Skeletal muscle satellite cell (primary cell): ENCODE data around the gene RNF186. TPM values are rescaled to one million over a fixed set of nuclear protein-coding genes. Genes with fewer than 3 reads are reported as not detected.

ENCODE experiments used
- H3K27me3 ChIP-seq: 2 replicates; pipeline ENCODE4 v1.7.0; 2013; ENCODE audit warnings: low read length; ENCODE audit not compliant: control insufficient read depth, insufficient read depth
- H3K36me3 ChIP-seq: 2 replicates; pipeline ENCODE4 v1.7.0; 2013; ENCODE audit warnings: mild to moderate bottlenecking, control low read depth, low read length; ENCODE audit not compliant: insufficient read depth
- H3K4me1 ChIP-seq: 2 replicates; pipeline ENCODE4 v1.7.0; 2013; ENCODE audit warnings: low read length; ENCODE audit not compliant: control insufficient read depth, insufficient read depth
- H3K4me2 ChIP-seq: 2 replicates; pipeline ENCODE4 v1.7.0; 2013; ENCODE audit warnings: mild to moderate bottlenecking, low read length
- H3K4me3 ChIP-seq: 2 replicates; pipeline ENCODE4 v1.7.0; 2013; ENCODE audit warnings: low read length
- H3K9ac ChIP-seq: 2 replicates; pipeline ENCODE4 v1.7.0; 2013; ENCODE audit warnings: mild to moderate bottlenecking, low read depth, low read length, moderate library complexity
- H3K9me3 ChIP-seq: replicated peaks from 2 replicates; pipeline ENCODE4 v1.7.0; 2013; ENCODE audit warnings: mild to moderate bottlenecking, control low read depth, low read length
- total RNA-seq: library from RNA; depleted of rRNA; stranded (reverse); fragments of >200 nt; gene quantifications from 2 replicates; pipeline ENCODE4 v1.2.3, GENCODE V29; 2012; rRNA removed

RNF186 gene, protein sequence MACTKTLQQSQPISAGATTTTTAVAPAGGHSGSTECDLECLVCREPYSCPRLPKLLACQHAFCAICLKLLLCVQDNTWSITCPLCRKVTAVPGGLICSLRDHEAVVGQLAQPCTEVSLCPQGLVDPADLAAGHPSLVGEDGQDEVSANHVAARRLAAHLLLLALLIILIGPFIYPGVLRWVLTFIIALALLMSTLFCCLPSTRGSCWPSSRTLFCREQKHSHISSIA
- total RNA-seq = not detected in 2 replicates

DNA sequence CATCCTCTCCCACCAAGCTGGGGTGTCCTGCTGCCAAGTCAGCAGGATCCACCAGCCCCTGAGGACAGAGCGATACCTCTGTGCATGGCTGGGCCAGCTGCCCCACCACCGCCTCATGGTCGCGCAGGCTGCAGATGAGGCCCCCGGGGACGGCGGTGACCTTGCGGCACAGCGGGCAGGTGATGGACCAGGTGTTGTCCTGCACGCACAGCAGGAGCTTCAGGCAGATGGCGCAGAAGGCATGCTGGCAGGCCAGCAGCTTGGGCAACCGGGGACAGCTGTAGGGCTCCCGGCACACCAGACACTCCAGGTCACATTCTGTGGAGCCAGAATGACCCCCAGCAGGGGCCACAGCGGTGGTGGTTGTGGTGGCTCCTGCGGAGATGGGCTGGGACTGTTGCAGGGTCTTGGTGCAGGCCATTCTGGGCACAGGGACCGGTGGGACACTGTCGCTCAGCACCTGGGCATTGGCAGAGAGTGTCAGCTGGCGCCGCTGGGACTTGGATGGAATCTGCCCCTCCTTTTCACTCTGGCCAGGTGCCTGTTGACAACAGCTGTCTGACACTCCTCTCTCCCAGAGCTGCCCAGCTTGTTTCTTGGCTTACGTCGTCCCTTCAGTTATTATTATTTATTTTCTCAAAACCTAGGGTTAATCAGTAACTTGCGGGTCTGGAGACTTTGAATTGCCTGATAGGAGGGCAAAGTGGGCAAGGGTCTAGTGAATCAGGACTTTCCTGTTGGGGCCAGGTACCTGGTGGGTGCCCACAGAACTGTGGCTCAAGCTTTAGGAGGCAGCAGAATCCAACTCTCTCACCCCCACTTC lies at the start of gene RNF186:
Gene RNF186, minus strand, starts transcription at position 603 of the 823 bp plus-strand sequence. Its CDS starts 182 bp downstream, at position 421.
- H3K4me3 ChIP-seq = no peak within 1 kb of the TSS
- no peak within 1 kb of the TSS for H3K9ac ChIP-seq
- H3K4me1 ChIP-seq = no peaks in the 10 kb centered on the region
- no peaks in the 10 kb centered on the region for H3K9me3 ChIP-seq
- H3K36me3 ChIP-seq = no peaks in the 10 kb centered on the region
- H3K27me3 ChIP-seq = peaks cover 54% of the 10 kb centered on the region
- no peak within 1 kb of the TSS for H3K4me2 ChIP-seq

DNA sequence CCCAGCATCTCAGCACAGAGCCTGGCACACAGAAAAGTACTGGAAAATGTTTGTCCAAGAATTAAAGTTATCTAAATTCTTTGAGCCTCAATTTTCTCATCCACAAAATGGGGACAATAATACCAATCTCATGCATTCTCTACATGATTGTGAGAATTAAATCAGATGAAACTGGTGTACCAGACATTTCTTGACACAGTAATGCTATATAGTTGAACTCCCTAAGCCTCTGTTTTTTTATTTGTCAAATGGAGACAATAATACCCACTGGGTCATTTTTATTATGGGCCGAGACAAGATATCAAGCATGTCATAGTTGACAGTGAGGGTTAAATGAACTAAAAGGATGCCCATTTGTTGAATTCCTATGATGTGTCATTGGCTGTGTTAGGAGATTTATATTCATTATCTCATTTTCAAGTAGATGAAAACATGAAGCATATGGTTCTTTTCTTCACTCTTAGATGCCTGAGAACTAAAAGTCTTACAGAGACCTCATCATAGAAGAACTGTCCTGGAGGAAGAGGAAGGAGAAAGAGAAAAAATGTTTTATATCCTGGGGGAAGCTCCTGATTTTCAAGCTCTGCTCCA lies 49.6 kb upstream of the RNF186 start:
- H3K4me1 ChIP-seq = peaks cover 37% of the 10 kb centered on the region
- no peak overlapping the region for H3K4me2 ChIP-seq
- H3K36me3 ChIP-seq = no peaks in the 10 kb centered on the region
- H3K9ac ChIP-seq = no peak overlapping the region
- H3K4me3 ChIP-seq = no peak overlapping the region
- no peaks in the 10 kb centered on the region for H3K27me3 ChIP-seq
- H3K9me3 ChIP-seq = no peaks in the 10 kb centered on the region

DNA sequence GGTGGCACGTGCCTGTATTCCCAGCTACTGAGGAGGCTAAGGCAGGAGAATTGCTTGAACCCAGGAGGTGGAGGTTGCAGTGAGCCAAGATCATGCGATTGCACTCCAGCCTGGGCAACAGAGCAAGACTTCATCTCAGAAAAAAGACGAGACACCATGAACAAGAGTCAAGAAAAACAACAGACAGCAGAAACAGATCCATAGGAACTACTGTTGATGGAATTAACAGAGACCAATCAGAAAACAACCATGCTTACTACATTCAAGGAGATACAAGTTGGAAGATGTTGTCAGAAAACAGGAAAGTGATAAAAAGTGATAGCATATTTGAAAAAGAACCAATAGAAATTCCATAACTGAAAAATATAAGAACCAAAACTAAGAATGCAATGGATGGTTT lies 47.9 kb upstream of the RNF186 start:
- Histone ChIP-seq H3K27me3 (no peaks in the 10 kb centered on the region), H3K9me3 (no peaks in the 10 kb centered on the region), H3K4me3 (no peak overlapping the region), H3K4me2 (no peak overlapping the region), H3K4me1 (peaks cover 32% of the 10 kb centered on the region), H3K36me3 (no peaks in the 10 kb centered on the region), H3K9ac (no peak overlapping the region)

DNA sequence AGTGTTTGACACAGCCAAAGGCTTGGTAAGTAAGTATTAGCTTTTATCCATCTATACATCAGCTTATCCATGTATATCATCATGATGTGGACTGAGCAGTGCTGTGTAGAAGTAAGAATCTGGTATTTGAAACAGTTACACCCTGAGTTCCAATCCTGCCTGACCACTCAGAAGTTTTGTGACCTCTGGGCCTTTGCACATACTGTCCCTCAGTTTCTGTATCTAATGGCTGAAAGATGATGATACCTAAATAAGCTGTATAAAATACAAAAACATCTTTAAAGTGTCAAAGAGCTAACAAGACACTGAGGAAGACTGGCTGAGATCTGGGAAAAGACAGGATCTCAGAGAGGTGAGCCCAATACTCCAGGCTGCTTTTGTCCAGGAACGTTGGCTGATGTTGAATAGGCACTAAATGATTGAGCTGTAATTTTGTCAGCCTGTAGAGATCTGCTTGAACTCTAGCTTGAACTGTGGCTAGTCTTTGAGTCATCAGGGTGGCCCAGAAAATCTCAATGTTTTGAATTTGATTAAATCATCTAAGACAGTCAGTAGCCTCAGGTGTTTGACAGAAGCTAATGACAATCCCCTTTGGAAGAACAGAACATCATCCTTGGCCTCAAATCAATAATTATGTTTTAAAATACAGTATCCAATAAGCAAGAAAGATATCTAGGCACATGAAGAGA lies 46.9 kb upstream of the RNF186 start:
- no peaks in the 10 kb centered on the region for H3K9me3 ChIP-seq
- H3K9ac ChIP-seq = no peak overlapping the region
- no peaks in the 10 kb centered on the region for H3K36me3 ChIP-seq
- H3K4me1 ChIP-seq = peaks cover 30% of the 10 kb centered on the region
- H3K4me2 ChIP-seq = no peak overlapping the region
- no peak overlapping the region for H3K4me3 ChIP-seq
- no peaks in the 10 kb centered on the region for H3K27me3 ChIP-seq

DNA sequence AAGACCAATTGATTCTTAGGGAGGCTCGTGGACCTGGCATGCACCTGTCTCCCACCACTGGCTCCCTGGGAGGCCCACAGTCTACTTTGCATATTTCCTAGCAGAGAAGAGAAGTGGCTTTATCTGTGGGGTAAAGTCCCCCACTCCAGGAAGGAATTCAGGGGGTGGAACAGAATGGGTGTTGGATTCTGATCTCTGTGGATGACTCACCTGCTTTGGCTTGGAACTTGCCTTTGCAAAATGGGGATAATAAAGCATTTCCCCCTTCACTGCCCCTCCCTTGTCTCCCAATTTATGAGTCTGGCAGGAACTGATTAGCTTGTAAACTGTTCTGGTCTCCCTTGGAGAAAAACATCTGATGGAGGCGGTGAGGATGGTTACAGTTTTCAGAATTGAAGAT lies 46.0 kb upstream of the RNF186 start:
- no peaks in the 10 kb centered on the region for H3K36me3 ChIP-seq
- H3K9me3 ChIP-seq = no peaks in the 10 kb centered on the region
- H3K4me3 ChIP-seq = no peak overlapping the region
- H3K4me1 ChIP-seq = peaks cover 20% of the 10 kb centered on the region
- no peaks in the 10 kb centered on the region for H3K27me3 ChIP-seq
- H3K4me2 ChIP-seq = no peak overlapping the region
- no peak overlapping the region for H3K9ac ChIP-seq

DNA sequence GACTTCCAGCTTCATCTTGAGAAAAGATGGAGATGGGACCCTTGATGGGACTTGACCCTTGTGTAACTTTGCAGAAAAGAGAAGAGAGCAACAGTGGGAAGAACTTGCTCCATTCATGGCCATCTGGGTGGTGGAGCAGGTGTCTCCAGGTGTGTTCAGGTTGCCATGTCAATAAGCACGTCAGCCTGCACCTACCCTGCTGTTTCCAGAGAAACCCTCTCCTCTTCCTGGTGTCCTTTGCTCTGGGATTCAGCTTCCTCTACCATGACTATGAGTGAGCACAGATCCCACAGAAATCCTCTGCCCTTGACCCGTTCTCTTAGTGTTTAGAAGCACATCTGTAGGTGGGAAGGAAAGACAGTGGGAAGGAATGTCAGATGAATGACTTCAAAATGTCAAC lies 45.3 kb upstream of the RNF186 start:
- no peak overlapping the region for H3K9ac ChIP-seq
- H3K4me3 ChIP-seq = no peak overlapping the region
- no peaks in the 10 kb centered on the region for H3K9me3 ChIP-seq
- no peak overlapping the region for H3K4me2 ChIP-seq
- H3K4me1 ChIP-seq = peaks cover 20% of the 10 kb centered on the region
- no peaks in the 10 kb centered on the region for H3K36me3 ChIP-seq
- no peaks in the 10 kb centered on the region for H3K27me3 ChIP-seq

DNA sequence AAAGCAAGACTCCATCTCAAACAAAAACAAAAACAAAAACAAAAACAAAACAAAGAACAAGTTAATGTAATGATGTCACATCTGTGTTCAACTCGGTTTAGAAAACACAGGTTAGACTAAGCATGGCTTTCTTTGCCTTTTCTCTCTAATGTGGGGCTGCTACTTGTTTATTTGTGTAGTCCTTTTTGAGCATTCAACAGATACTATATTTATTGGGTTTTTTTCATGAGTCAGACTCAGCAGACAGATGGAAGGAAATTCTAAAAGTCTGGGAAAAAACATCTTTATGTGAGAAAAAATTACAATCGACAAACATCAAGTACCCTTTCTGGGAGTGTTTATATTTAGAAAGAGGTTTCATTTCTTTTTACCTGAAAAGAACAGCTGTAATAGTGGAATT lies 44.8 kb upstream of the RNF186 start:
- Histone ChIP-seq H3K36me3 (no peaks in the 10 kb centered on the region), H3K27me3 (no peaks in the 10 kb centered on the region), H3K4me3 (no peak overlapping the region), H3K9ac (no peak overlapping the region), H3K9me3 (no peaks in the 10 kb centered on the region), H3K4me1 (peaks cover 20% of the 10 kb centered on the region), H3K4me2 (no peak overlapping the region)

DNA sequence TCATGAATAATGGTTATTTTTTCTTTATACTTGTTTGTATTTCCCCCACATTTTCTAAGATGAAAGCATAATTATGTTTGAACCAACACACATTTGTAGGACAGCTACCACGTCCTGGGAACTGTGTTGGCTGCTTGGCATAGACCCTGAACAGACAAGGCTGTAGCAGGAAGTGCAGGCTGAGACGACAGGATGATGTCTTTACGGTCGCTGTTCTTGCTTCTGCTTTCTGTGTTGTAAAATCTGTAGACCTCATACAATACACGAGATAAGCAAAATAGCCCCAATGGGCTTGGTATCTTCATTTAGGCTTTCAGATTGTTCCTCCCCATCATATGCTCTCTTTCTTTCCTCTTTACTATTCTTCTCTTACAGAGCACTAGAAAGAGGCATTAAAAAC lies 43.8 kb upstream of the RNF186 start:
- Histone ChIP-seq H3K4me3 (no peak overlapping the region), H3K4me2 (no peak overlapping the region), H3K9ac (no peak overlapping the region), H3K9me3 (no peaks in the 10 kb centered on the region), H3K27me3 (no peaks in the 10 kb centered on the region), H3K36me3 (no peaks in the 10 kb centered on the region), H3K4me1 (peaks cover 17% of the 10 kb centered on the region)

DNA sequence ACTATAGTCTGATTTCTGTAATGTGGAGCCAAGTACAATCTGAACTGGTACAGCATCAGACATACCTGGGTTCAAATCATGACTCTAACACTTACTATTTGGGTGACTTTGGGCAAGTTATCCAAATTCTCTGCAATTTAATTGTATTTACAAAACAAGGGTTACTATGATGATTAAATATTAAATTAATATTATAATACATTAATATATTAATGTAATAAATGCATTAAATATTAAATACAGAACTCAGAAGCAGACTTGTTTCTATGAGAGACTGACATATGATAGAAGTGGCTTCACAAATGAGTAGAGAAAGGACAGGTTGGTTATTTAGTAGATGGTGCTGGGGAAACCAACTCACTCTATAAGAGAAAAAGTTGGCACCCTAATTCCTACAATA lies 39.8 kb upstream of the RNF186 start:
- H3K36me3 ChIP-seq = no peaks in the 10 kb centered on the region
- no peak overlapping the region for H3K9ac ChIP-seq
- H3K27me3 ChIP-seq = no peaks in the 10 kb centered on the region
- no peaks in the 10 kb centered on the region for H3K9me3 ChIP-seq
- no peak overlapping the region for H3K4me2 ChIP-seq
- H3K4me1 ChIP-seq = no peaks in the 10 kb centered on the region
- H3K4me3 ChIP-seq = no peak overlapping the region

DNA sequence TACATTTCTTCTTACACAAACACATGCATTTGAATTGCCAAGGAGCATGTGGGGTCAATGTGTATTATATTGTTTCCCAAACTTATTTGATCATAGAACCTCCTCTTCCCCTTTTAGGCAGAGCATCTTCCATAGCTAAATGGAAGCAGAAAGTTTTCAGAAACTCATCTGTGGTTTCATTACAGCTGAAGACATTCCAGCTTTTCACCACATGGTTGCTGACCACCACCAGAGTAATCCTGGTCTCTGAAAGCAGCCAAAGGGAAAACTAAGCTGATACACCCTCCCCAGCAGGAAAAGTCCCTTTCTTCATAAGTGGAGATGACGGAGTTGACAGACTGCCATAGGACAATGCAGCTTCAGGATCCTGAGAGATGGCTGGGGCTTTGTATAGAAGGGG lies 37.0 kb upstream of the RNF186 start:
- no peak overlapping the region for H3K4me3 ChIP-seq
- H3K9ac ChIP-seq = no peak overlapping the region
- H3K4me2 ChIP-seq = no peak overlapping the region
- no peaks in the 10 kb centered on the region for H3K4me1 ChIP-seq
- no peaks in the 10 kb centered on the region for H3K36me3 ChIP-seq
- H3K9me3 ChIP-seq = no peaks in the 10 kb centered on the region
- no peaks in the 10 kb centered on the region for H3K27me3 ChIP-seq

DNA sequence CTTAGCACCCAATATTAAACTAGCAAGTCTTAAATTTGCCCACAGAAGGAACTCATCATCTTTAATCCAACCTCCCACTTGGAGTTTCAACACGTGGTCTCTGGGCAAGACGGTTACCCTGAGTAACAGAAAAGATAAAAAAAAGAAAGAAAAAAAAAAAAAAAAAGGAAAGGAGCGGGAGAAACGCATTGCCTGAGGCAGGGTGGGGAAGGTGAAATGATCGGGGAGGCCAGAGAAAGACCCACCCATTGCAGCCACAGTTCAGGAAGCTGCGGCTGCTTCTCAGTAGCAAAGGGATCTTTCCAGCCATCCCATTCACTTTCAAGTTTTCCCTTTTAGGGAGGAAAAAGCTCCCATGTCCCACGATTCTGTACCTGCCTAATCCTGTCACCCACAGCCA lies 35.1 kb upstream of the RNF186 start:
- Histone ChIP-seq H3K9ac (no peak overlapping the region), H3K36me3 (no peaks in the 10 kb centered on the region), H3K27me3 (peaks cover 5% of the 10 kb centered on the region), H3K4me3 (no peak overlapping the region), H3K9me3 (no peaks in the 10 kb centered on the region), H3K4me2 (no peak overlapping the region), H3K4me1 (no peaks in the 10 kb centered on the region)
